Measurements from ENCODE around the gene ZDHHC7. TPM values are rescaled to one million over a fixed set of nuclear protein-coding genes. Genes with fewer than 3 reads are reported as not detected.

The ZDHHC7 gene
- total and polyA plus RNA-seq, 2 of the 8 experiments (the other 6 are each of a cell fraction or from before 2014, with no cell fraction given), result 40.5 to 56.3 TPM

GRCh38 chr16:84979516-84979915 lies 31.8 kb downstream of the ZDHHC7 start:
- no peak overlapping the region for H2BK15ac ChIP-seq (ENCODE audit: low read length)
- no peak overlapping the region for H3K4me2 ChIP-seq (ENCODE audit: insufficient read depth in 1 of 2, low read depth in 2 of 2, low read length in 2 of 2)
- no peak overlapping the region for H2BK12ac ChIP-seq (ENCODE audit: low read depth, low read length)
- H4K20me1 ChIP-seq (replicated peaks in 1 of 2; ENCODE audit: control insufficient read depth in 1 of 2, insufficient read depth in 2 of 2, low read length in 2 of 2), result peaks cover 0 to 4% of the 10 kb centered on the region in 2 experiments
- no peak overlapping the region for H3K4ac ChIP-seq (replicated peaks; ENCODE audit: insufficient read length, low read depth, low read length)
- no peaks in the 10 kb centered on the region for H3K9me3 ChIP-seq (ENCODE audit: insufficient read depth in 2 of 2, low read depth in 1 of 2, low read length in 1 of 2)
- no peak overlapping the region for H3K9ac ChIP-seq (replicated peaks in 1 of 4; ENCODE audit: extremely low read depth in 1 of 4, low read depth in 3 of 4, low read length in 3 of 4)
- no peak overlapping the region for H3K14ac ChIP-seq (ENCODE audit: insufficient read length)
- H3K4me3 ChIP-seq (ENCODE audit: extremely low read depth in 1 of 4, insufficient read depth in 2 of 4, low read depth in 3 of 4, low read length in 4 of 4), result no peak overlapping the region
- H3K23ac ChIP-seq (ENCODE audit: insufficient read length), result no peak overlapping the region
- H3K18ac ChIP-seq (ENCODE audit: extremely low read depth, low read length), result no peak overlapping the region
- no peak overlapping the region for H2AK5ac ChIP-seq (ENCODE audit: low read depth, low read length)
- H4K8ac ChIP-seq (ENCODE audit: extremely low read depth, insufficient read depth, low read length), result no peak overlapping the region
- no peak overlapping the region for H2BK120ac ChIP-seq (replicated peaks; ENCODE audit: low read depth, low read length)
- H3K79me1 ChIP-seq (ENCODE audit: low read depth, low read length), result no peaks in the 10 kb centered on the region
- H3K27ac ChIP-seq (ENCODE audit: low read depth, low read length), result no peak overlapping the region
- no peak overlapping the region for H2BK20ac ChIP-seq (ENCODE audit: low read length)
- DNase-seq (ENCODE audit: low read depth in 1 of 2, low spot score in 2 of 2) (no peak), FAIRE-seq (no peak)
- no peak overlapping the region for H2BK5ac ChIP-seq (ENCODE audit: low read depth, low read length)
- peaks cover 0 to 37% (median 16%) of the 10 kb centered on the region in 4 experiments; a peak in 6 of 8 replicates for H3K36me3 ChIP-seq (ENCODE audit: control insufficient read depth in 2 of 4, insufficient read depth in 4 of 4, low read length in 3 of 4)
- ChIA-PET CTCF (ENCODE audit: partially characterized antibody) (interaction anchor here (0.6 to 1.9 kb wide), 8 partner anchors 8 to 225 kb away, joined by 3 to 13 read pairs (median 3); partner anchors contain the start of gene KIAA0513), POLR2A (ENCODE audit: partially characterized antibody) (interaction anchor here (1.1 kb wide), 1 partner anchor 16 kb away, joined by 3 read pairs; no protein-coding TSS in a partner anchor)
- H3K27me3 ChIP-seq (replicated peaks in 1 of 4; ENCODE audit: control insufficient read depth in 3 of 4, extremely low read depth in 1 of 4, insufficient read depth in 3 of 4, low read length in 3 of 4), result no peaks in the 10 kb centered on the region
- no peaks in the 10 kb centered on the region; the same call in 1 of the 2 replicates for H3K23me2 ChIP-seq (ENCODE audit: low read depth, low read length)
- no peaks in the 10 kb centered on the region for H3K79me2 ChIP-seq (ENCODE audit: control insufficient read depth in 1 of 2, insufficient read depth in 2 of 2, low read length in 2 of 2)
- H4K5ac ChIP-seq (ENCODE audit: insufficient read length, low read depth, low read length), result no peak overlapping the region
- no peak overlapping the region for H2AFZ ChIP-seq (ENCODE audit: low read length)
- no peak overlapping the region for H3K56ac ChIP-seq (replicated peaks; ENCODE audit: insufficient read length, low read depth, low read length)
- 91% methylated on average over 4 of the region's 4 CpGs; no CpG with 5 or more reads in 1 of the 2 experiments for WGBS, 2 experiments (ENCODE audit: extremely low coverage in 1 of 2, insufficient coverage in 1 of 2, insufficient read length in 1 of 2, insufficient replicate concordance in 2 of 2, low coverage in 1 of 2, low lambda C conversion rate in 2 of 2, missing lambda C conversion rate in 1 of 2)
- no peaks in the 10 kb centered on the region for H3K4me1 ChIP-seq (replicated peaks in 1 of 4; ENCODE audit: control insufficient read depth in 3 of 4, insufficient read depth in 4 of 4, low read length in 3 of 4)
- no peak overlapping the region for H4K91ac ChIP-seq (replicated peaks; ENCODE audit: insufficient read length, low read length)
- TF ChIP-seq EP300 (IDR thresholded peaks at IDR 0.05; ENCODE audit: borderline replicate concordance in 1 of 2, low read depth in 2 of 2, low read length in 2 of 2), result no peak
- no peak for TF ChIP-seq BRCA1 (IDR thresholded peaks at IDR 0.05; ENCODE audit: low read depth, low read length)
- no peak for TF ChIP-seq CBX5 (IDR thresholded peaks at IDR 0.05; ENCODE audit: low read depth, low read length)

Data from H1 (cell line).